Endothelial cell of umbilical vein (primary cell): Measurements from ENCODE around the gene ORMDL3. TPM values are rescaled to one million over a fixed set of nuclear protein-coding genes. Genes with fewer than 3 reads are reported as not detected.

ENCODE experiments used
- BruUV-seq: library from RNA; stranded (reverse); fragments of 400-500 nt; replicated peaks from 2 replicates; lab custom pipeline; 2021; lab: Mats Ljungman, UMichigan
- CTCF ChIA-PET: fragments of 300-600, 350-600 bp; sonication (Branson Sonifier 250); formaldehyde crosslinking; loops from one replicate; lab custom pipeline; 2021; ENCODE audit warnings: antibody characterized with exemption, inconsistent platforms; lab: Charles Lee
- POLR2A ChIA-PET: fragments of 300-600, 350-600 bp; sonication (Branson Sonifier 250); formaldehyde crosslinking; loops from one replicate; lab custom pipeline; 2021; ENCODE audit warnings: antibody characterized with exemption, inconsistent platforms; lab: Charles Lee
- DNase-seq: peaks from one replicate; pipeline ENCODE4 v3.0.0-alpha.2; 2011; ENCODE audit warnings: low read depth, low spot score
- FAIRE-seq: peaks from 2 replicates; lab custom pipeline; 2011; peaks lifted over from hg19 to GRCh38; lab: Jason Lieb, UNC
- H2AFZ ChIP-seq: 2 replicates; pipeline ENCODE4 v1.6.0; 2012; ENCODE audit warnings: low read depth, low read length, control low read depth, inconsistent platforms
- H3K27ac ChIP-seq: 2 replicates; pipeline ENCODE4 v1.5.1; 2011; ENCODE audit warnings: low read depth, mild to moderate bottlenecking, control low read depth, low read length, moderate library complexity; ENCODE audit not compliant: insufficient read depth
- H3K27me3 ChIP-seq, 2 experiments: 2 replicates each; pipeline versions ENCODE4 v1.6.0 to v1.6.1; 2011; ENCODE audit warnings: low read length in 2 of 2, mixed read lengths in 1 of 2; ENCODE audit not compliant: control insufficient read depth in 2 of 2, insufficient read depth in 2 of 2
- H3K36me3 ChIP-seq, 2 experiments: 2 replicates in 1 of 2; 3 replicates in 1 of 2; pipeline ENCODE4 v1.5.1; 2011; ENCODE audit warnings: low read length in 2 of 2, mild to moderate bottlenecking in 1 of 2, moderate library complexity in 1 of 2; ENCODE audit not compliant: control insufficient read depth in 2 of 2, insufficient read depth in 2 of 2; ENCODE audit errors: extremely low read depth in 1 of 2
- H3K4me1 ChIP-seq: 3 replicates; pipeline ENCODE4 v1.5.1; 2011; ENCODE audit warnings: mild to moderate bottlenecking, low read length; ENCODE audit not compliant: control insufficient read depth, insufficient read depth; ENCODE audit errors: extremely low read depth
- H3K4me2 ChIP-seq: 2 replicates; pipeline ENCODE4 v1.6.1; 2011; ENCODE audit warnings: low read length, control low read depth, mixed read lengths; ENCODE audit not compliant: insufficient read depth
- H3K4me3 ChIP-seq, 3 experiments: fragments of 200-600 bp in 1 of 3; sonication (generic), shearing (Covaris generic) in 1 of 3; replicated peaks in 1 of 3; 2 replicates each; pipeline ENCODE4 v1.5.1; 2011 to 2016; ENCODE audit warnings: control low read depth in 3 of 3, low read length in 3 of 3, mild to moderate bottlenecking in 2 of 3, inconsistent platforms in 1 of 3, low read depth in 1 of 3, moderate library complexity in 1 of 3; ENCODE audit not compliant: insufficient read depth in 1 of 3
- H3K79me2 ChIP-seq: 2 replicates; pipeline ENCODE4 v1.6.0; 2012; ENCODE audit warnings: low read length, inconsistent platforms; ENCODE audit not compliant: control insufficient read depth, insufficient read depth
- H3K9ac ChIP-seq: replicated peaks from 2 replicates; pipeline ENCODE3; 2011; ENCODE audit warnings: low read length, control low read depth; ENCODE audit not compliant: insufficient read depth; ENCODE audit errors: extremely low read depth
- H3K9me1 ChIP-seq: replicated peaks from 3 replicates; pipeline ENCODE4 v1.6.0; 2011; ENCODE audit warnings: mild to moderate bottlenecking, low read length; ENCODE audit not compliant: control insufficient read depth, insufficient read depth; ENCODE audit errors: extremely low read depth
- H3K9me3 ChIP-seq: replicated peaks from 2 replicates; pipeline ENCODE4 v1.5.1; 2012; ENCODE audit warnings: low read length, inconsistent platforms; ENCODE audit not compliant: control insufficient read depth, insufficient read depth
- H4K20me1 ChIP-seq: replicated peaks from 2 replicates; pipeline ENCODE3; 2011; ENCODE audit warnings: mild to moderate bottlenecking, low read length; ENCODE audit not compliant: control insufficient read depth, insufficient read depth; ENCODE audit errors: extremely low read depth
- FOS ChIP-seq: IDR thresholded peaks from 2 replicates; pipeline ENCODE4 v1.6.1; 2011; ENCODE audit warnings: mild to moderate bottlenecking, low read length, moderate library complexity, borderline replicate concordance; ENCODE audit not compliant: insufficient read depth
- GATA2 ChIP-seq: IDR thresholded peaks from 2 replicates; pipeline ENCODE4 v1.7.0; 2011; ENCODE audit warnings: low read depth, mild to moderate bottlenecking, moderate library complexity, mixed read lengths, low read length; ENCODE audit not compliant: insufficient read length, insufficient read depth
- JUN ChIP-seq: IDR thresholded peaks from 2 replicates; pipeline ENCODE4 v1.6.1; 2011; ENCODE audit warnings: borderline replicate concordance, low read depth; ENCODE audit not compliant: insufficient read length, insufficient read depth
- POLR2A ChIP-seq: IDR thresholded peaks from 2 replicates; pipeline ENCODE4 v1.6.1; 2012; ENCODE audit warnings: low read depth, mild to moderate bottlenecking, control low read depth, low read length
- POLR2AphosphoS5 ChIP-seq: IDR thresholded peaks from 2 replicates; pipeline ENCODE4 v1.6.1; 2012; ENCODE audit warnings: low read depth, mild to moderate bottlenecking, control low read depth, low read length, moderate library complexity; ENCODE audit not compliant: insufficient read depth
- dilution Hi-C: fragments of 300-500 bp; cut with MboI; formaldehyde crosslinking; loops from one replicate; pipeline ENCODE4 v1.15.0; 2019; ENCODE audit warnings: low sequenced_read_pairs; ENCODE audit not compliant: extremely low pct_ligation_motif_present
- intact Hi-C: fragments of 100-400 bp; cut with micrococcal nuclease; formaldehyde crosslinking; loops from one replicate; pipeline ENCODE4 v1.10.0; 2022
- polyA plus RNA-seq, 4 experiments: library from polyadenylated mRNA; depleted of rRNA in 3 of 4; stranded (reverse) in 3 of 4; unstranded in 1 of 4; fragments of >200 nt; gene quantifications; 2 replicates each; pipeline versions ENCODE4 v1.2.1 to v1.2.3, GENCODE V29; 2011 to 2012; ENCODE audit warnings: missing spikeins in 1 of 4
- total RNA-seq: library from RNA; stranded (reverse); gene quantifications from 2 replicates; pipeline ENCODE4 v1.2.3, GENCODE V29; 2021
- TF ChIP-seq, protein P1 (sequence below): IDR thresholded peaks from 2 replicates; pipeline ENCODE4 v1.6.1; 2011; ENCODE audit not compliant: insufficient read depth, insufficient read length

ORMDL3 gene
- total and polyA plus RNA-seq, 2 donors (not counting 3 experiments of a cell fraction or from before 2014, with no cell fraction given): 29.8 to 49.8 TPM

DNA sequence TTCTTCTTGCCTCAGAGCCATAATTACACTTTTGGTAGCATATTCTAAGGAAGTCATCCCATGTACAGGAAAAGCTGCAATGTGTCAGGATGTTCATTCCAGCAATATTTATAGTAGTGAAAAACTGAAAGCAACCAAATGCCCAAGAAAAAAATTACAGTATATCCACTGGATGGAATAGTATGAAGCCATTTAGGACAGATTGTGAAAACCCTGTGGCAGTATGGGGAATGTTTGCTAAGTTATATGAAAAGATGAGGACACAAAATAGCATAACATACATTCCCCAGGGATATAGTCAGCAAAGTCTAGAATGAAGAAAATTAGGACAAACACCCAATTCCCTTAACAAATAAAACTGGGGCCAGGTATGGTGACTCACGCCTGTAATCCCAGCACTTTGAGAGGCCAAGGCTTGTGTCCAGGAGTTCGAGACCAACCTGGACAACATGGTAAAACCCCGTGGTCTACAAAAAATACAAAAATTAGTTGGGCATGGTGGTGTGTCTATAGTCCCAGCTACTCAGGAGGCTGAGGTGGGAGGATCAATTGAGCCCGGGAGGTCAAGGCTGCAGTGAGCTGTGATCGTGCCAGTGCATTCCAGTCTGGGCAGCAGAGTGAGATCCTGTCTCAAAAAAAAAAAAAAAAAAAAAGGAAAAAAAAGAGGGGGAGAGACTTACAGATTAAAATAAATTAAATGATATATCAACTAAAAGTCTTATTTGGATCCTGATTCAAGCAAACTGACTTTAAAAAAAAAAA lies 2.4 kb upstream of the ORMDL3 start:
- H3K9ac ChIP-seq: peak overlapping the region; percentile 84
- FAIRE-seq: no peak

GRCh38 chr17:39928858-39929645 lies 1.7 kb upstream of the ORMDL3 start:
- DNase-seq (peak; percentile 87), FAIRE-seq (peak; percentile 94)
- H2AFZ ChIP-seq: peak overlapping the region; percentile 29
- peak overlapping the region; percentile 84 for H3K9ac ChIP-seq
- no peaks in the 10 kb centered on the region for H3K9me3 ChIP-seq
- ChIA-PET POLR2A (no interaction called here), CTCF (interaction anchor here (0.8 to 1.8 kb wide), 3 partner anchors 20 to 51 kb away, joined by 3 to 7 read pairs (median 6); partner anchors contain the start of gene PSMD3)
- H3K4me3 ChIP-seq: peak overlapping the region in 1 of 3 experiments; percentile 37
- H3K27ac ChIP-seq: peak overlapping the region; percentile 100
- dilution Hi-C loops (no loop called here), intact Hi-C loops (loop anchor here (1.0 kb wide), 2 partner anchors 23 to 90 kb away; no protein-coding TSS in a partner anchor)
- H3K9me1 ChIP-seq: no peaks in the 10 kb centered on the region
- TF ChIP-seq POLR2AphosphoS5: no peak
- peak; percentile 90 for TF ChIP-seq FOS
- peak; percentile 49 for TF ChIP-seq GATA2
- TF ChIP-seq JUN: peak; percentile 91
- H3K4me2 ChIP-seq: peak overlapping the region; percentile 58
- no peaks in the 10 kb centered on the region for H4K20me1 ChIP-seq
- TSS peak; percentile 70 for BruUV-seq
- peaks cover 22% of the 10 kb centered on the region for H3K79me2 ChIP-seq
- peaks cover 41% of the 10 kb centered on the region for H3K4me1 ChIP-seq
- H3K36me3 ChIP-seq: no peaks in the 10 kb centered on the region
- no peaks in the 10 kb centered on the region for H3K27me3 ChIP-seq

More for the DNA sequence above, 2.4 kb upstream of the ORMDL3 start:
- Histone ChIP-seq H2AFZ (peak overlapping the region; percentile 29), H3K4me1 (peaks cover 36% of the 10 kb centered on the region), H3K4me3 (peak overlapping the region in 1 of 3 experiments; percentile 34), H3K9me1 (no peaks in the 10 kb centered on the region), H3K9me3 (no peaks in the 10 kb centered on the region), H3K79me2 (peaks cover 21% of the 10 kb centered on the region), H4K20me1 (no peaks in the 10 kb centered on the region), H3K4me2 (peak overlapping the region; percentile 58), H3K27me3 (no peaks in the 10 kb centered on the region), H3K27ac (peak overlapping the region; percentile 100), H3K36me3 (no peaks in the 10 kb centered on the region)
- TF ChIP-seq, protein P1, sequence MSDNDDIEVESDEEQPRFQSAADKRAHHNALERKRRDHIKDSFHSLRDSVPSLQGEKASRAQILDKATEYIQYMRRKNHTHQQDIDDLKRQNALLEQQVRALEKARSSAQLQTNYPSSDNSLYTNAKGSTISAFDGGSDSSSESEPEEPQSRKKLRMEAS: no peak
- peak; percentile 14 for TF ChIP-seq JUN
- TF ChIP-seq FOS: no peak
- no peak for TF ChIP-seq POLR2A
- TF ChIP-seq POLR2AphosphoS5: no peak
- intact Hi-C loops: loop anchor here (1.0 kb wide), 2 partner anchors 22 to 89 kb away; no protein-coding TSS in a partner anchor
- BruUV-seq: no TSS peak
- dilution Hi-C loops: no loop called here
- POLR2A ChIA-PET: no interaction called here
- CTCF ChIA-PET: interaction anchor here (0.8 to 1.8 kb wide), 3 partner anchors 20 to 51 kb away, joined by 3 to 7 read pairs (median 6); partner anchors contain the start of gene PSMD3
- DNase-seq: no peak
